Measurements from ENCODE around the gene GOLGA8B. TPM values are rescaled to one million over a fixed set of nuclear protein-coding genes. Genes with fewer than 3 reads are reported as not detected.
"Not testable (repeated sequence)": the region's sequence is repeated elsewhere in the genome, so short reads cannot be mapped to it uniquely, and the experiment has no call there.

GOLGA8B gene
- total RNA-seq, 1 donor from 2014 or later = 45.2 TPM

DNA sequence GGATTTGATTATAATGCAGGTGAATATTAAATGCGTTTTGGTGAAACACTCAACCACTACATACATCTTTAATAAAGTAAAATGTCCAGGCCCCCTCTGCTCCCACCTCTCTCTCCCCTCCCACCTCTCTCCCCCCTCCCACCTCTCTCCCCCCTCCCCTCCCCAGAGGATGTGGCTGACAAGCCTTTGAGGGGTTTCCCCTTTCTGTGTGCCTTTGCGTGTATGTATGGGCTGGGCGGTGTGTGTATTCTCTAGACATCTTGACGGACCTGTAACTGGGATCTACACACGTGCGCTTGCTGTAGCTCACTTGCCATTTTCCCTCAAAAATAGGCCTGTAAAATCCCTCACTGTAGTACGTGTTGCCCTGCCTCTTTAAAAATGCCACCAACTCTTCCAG, 28.3 kb downstream of the GOLGA8B start:
- not testable (repeated sequence) for H3K4me3 ChIP-seq (ENCODE audit: low read depth, low read length); H3K27me3 ChIP-seq (ENCODE audit: control insufficient read depth, insufficient read depth, low read length); H3K36me3 ChIP-seq (ENCODE audit: control insufficient read depth, insufficient read depth, low read length); DNase-seq (ENCODE audit: low read depth)

DNA sequence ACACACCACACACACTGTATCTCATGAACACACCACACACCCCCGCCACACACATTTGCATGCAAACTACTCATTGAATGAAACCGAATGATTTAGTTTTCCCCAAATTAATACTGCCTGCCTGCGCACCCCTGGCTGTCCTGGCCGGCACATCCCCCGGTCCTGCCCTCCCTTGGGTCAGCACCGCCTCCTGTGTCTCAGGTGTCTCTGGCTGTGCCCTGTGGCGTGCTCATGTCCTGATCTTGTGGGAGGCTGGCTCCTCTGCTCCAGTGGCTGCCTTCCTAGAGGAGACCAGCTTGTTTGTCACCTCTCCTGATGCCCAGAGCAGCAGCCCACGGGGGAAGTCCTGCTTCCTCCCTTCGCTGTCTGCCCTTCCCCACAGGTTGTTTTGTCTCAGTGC, 28.7 kb downstream of the GOLGA8B start:
- not testable (repeated sequence) for H3K4me3 ChIP-seq (ENCODE audit: low read depth, low read length); DNase-seq (ENCODE audit: low read depth); H3K27me3 ChIP-seq (ENCODE audit: control insufficient read depth, insufficient read depth, low read length); H3K36me3 ChIP-seq (ENCODE audit: control insufficient read depth, insufficient read depth, low read length)

DNA sequence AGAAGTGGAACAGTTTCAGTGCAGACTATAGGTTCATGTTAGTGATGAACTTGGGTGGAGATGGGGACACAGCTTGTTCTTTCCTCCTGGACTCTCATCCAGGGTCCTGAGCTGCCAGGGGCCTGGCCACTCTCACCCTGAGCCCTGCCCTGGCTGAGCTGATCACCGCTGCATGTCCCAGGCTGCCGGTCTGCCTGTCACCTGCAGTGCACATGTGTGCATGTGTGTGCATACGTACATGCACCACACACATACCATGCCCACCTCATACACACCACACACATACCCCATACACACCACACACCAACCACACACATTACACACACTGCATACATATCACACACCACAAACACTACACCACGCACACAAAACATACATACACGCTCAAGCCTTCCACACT, 29.3 kb downstream of the GOLGA8B start:
- DNase-seq (ENCODE audit: low read depth); H3K4me3 ChIP-seq (ENCODE audit: low read depth, low read length); H3K36me3 ChIP-seq (ENCODE audit: control insufficient read depth, insufficient read depth, low read length); H3K27me3 ChIP-seq (ENCODE audit: control insufficient read depth, insufficient read depth, low read length): not testable (repeated sequence)

GRCh38 chr15:34550129-34550528, 33.3 kb downstream of the GOLGA8B start:
- H3K4me3 ChIP-seq (ENCODE audit: low read depth, low read length); H3K27me3 ChIP-seq (ENCODE audit: control insufficient read depth, insufficient read depth, low read length); H3K36me3 ChIP-seq (ENCODE audit: control insufficient read depth, insufficient read depth, low read length); DNase-seq (ENCODE audit: low read depth): not testable (repeated sequence)

DNA sequence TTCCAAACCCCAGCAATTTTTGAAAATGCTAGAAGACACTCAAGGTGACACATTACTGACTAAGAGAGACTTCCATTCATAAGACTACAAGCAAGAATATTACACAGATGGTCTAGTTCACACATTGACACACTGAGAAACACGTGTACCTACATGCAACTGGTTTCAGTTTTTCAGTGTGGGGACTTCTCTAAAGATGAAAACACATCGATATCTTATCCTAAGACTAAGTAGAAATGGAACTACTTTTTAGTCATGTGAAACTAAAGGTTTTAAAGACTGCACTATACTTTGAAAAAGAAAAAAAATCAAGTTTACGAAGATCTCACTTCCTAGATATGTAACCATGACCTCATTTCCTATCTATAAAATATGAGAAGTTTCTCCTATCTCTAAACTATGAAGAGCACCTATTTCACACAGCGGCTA, 34.1 kb downstream of the GOLGA8B start:
- not testable (repeated sequence) for H3K27me3 ChIP-seq (ENCODE audit: control insufficient read depth, insufficient read depth, low read length); DNase-seq (ENCODE audit: low read depth); H3K4me3 ChIP-seq (ENCODE audit: low read depth, low read length); H3K36me3 ChIP-seq (ENCODE audit: control insufficient read depth, insufficient read depth, low read length)

- H3K36me3 ChIP-seq (ENCODE audit: control insufficient read depth, insufficient read depth, low read length); DNase-seq (ENCODE audit: low read depth); H3K4me3 ChIP-seq (ENCODE audit: low read depth, low read length); H3K27me3 ChIP-seq (ENCODE audit: control insufficient read depth, insufficient read depth, low read length): not testable (repeated sequence)
Observed at GRCh38 chr15:34543860-34544649, 39.4 kb downstream of the GOLGA8B start.

DNA sequence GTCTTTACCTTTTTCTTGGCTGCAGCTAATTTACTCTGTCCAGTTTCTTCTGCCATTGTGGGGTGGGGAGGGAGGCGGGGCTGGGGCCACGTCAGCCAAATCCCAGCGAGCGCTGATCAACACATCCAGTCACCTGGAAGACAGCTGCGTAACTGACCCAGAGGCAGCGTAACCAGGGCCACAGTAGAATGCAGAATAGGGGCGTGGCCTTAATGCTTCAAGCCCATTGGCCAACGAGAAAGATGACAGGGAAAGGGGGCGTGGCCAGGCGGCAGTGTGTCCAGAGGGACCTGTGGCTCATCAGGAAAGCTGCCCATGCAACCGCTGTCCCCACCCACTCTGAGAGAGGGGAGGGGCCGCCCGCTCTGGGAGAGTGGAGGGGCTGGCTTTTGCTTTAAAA, 47.6 kb downstream of the GOLGA8B start:
- not testable (repeated sequence) for DNase-seq (ENCODE audit: low read depth); H3K4me3 ChIP-seq (ENCODE audit: low read depth, low read length); H3K27me3 ChIP-seq (ENCODE audit: control insufficient read depth, insufficient read depth, low read length); H3K36me3 ChIP-seq (ENCODE audit: control insufficient read depth, insufficient read depth, low read length)

Other genes with a start within 250 kb of the GOLGA8B start
- 15.2 and 16.4 TPM in 2 replicates for gene SLC12A6, start 245.9 kb downstream of the GOLGA8B start, total RNA-seq
- 355 and 365 TPM in 2 replicates for gene NOP10, start 240.5 kb downstream of the GOLGA8B start, total RNA-seq
- not detected in 2 replicates for gene NUTM1, start 240.3 kb downstream of the GOLGA8B start, total RNA-seq
- gene LPCAT4, start 216.5 kb downstream of the GOLGA8B start, total RNA-seq = 21.1 and 26.2 TPM in 2 replicates
- 21.8 and 22.9 TPM in 2 replicates for gene GOLGA8A, start 145.8 kb downstream of the GOLGA8B start, total RNA-seq
- not detected in 2 replicates for gene GJD2, start 171.3 kb upstream of the GOLGA8B start, total RNA-seq
- gene ACTC1, start 211.9 kb upstream of the GOLGA8B start, total RNA-seq = not detected in 2 replicates